K562 (cell line): Measurements from ENCODE around the gene TUBA1A.

Experiments used
- CCNT2 ChIP-seq: IDR thresholded peaks from 2 replicates; pipeline ENCODE4 v1.6.1; 2011; ENCODE audit warnings: borderline replicate concordance, low read depth, mild to moderate bottlenecking, moderate library complexity, mixed read lengths, low read length; ENCODE audit not compliant: insufficient read length; ENCODE audit errors: extremely low read depth
- HNRNPL ChIP-seq: fragments of 200-400 bp; formaldehyde crosslinking; IDR thresholded peaks from 2 replicates; pipeline ENCODE4 v1.6.1; 2017; ENCODE audit warnings: low read depth, mild to moderate bottlenecking, low read length
- POU5F1 ChIP-seq: fragments of 150-350 bp; IDR thresholded peaks from 2 replicates; pipeline ENCODE4 v1.6.1; 2014; ENCODE audit warnings: borderline replicate concordance, low read length, low read depth, mild to moderate bottlenecking; ENCODE audit not compliant: partially characterized antibody
- TF ChIP-seq, protein P1 (sequence below), 3 experiments: IDR thresholded peaks in 2 of 3; conservative IDR thresholded peaks in 1 of 3; 2 replicates each; pipeline ENCODE4 v1.5.1; 2011 to 2012; ENCODE audit warnings: low read length in 3 of 3, mild to moderate bottlenecking in 3 of 3, control low read depth in 2 of 3, improper control_type of control experiment in 1 of 3, inconsistent platforms in 1 of 3, low read depth in 1 of 3, mixed read lengths in 1 of 3, moderate library complexity in 1 of 3; ENCODE audit not compliant: insufficient read depth in 2 of 3

DNA sequence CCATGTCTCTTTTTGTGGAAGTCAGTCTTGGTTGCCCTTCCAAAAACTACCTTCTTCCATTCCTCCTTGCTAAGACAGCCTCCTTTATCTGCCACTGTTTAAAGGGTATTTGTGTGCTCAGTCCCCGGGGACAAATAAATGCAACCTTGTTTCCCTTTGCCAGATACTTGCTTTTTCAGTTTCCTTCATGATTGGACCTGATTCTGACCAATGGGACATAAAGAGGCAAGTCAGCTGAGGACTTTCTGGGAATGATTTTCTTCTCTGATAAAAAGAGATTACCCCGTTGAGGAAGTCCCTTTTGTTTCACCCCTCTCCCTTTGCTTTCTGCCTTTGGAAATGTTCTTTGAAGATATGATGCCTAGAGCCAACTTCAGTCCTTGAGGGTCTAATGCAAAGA is 50.3 kb downstream of the TUBA1A start:
- no peak for TF ChIP-seq HNRNPL
- TF ChIP-seq, protein P1, sequence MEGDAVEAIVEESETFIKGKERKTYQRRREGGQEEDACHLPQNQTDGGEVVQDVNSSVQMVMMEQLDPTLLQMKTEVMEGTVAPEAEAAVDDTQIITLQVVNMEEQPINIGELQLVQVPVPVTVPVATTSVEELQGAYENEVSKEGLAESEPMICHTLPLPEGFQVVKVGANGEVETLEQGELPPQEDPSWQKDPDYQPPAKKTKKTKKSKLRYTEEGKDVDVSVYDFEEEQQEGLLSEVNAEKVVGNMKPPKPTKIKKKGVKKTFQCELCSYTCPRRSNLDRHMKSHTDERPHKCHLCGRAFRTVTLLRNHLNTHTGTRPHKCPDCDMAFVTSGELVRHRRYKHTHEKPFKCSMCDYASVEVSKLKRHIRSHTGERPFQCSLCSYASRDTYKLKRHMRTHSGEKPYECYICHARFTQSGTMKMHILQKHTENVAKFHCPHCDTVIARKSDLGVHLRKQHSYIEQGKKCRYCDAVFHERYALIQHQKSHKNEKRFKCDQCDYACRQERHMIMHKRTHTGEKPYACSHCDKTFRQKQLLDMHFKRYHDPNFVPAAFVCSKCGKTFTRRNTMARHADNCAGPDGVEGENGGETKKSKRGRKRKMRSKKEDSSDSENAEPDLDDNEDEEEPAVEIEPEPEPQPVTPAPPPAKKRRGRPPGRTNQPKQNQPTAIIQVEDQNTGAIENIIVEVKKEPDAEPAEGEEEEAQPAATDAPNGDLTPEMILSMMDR (IDR thresholded peaks at IDR 0.05 in 2 of 3, conservative IDR thresholded peaks at IDR 0.05 in 1 of 3; ENCODE audit: insufficient read depth in 2 of 3, low read depth in 1 of 3, low read length in 3 of 3) = no peak
- no peak for TF ChIP-seq CCNT2
- TF ChIP-seq POU5F1 = no peak
